ENCODE results near the gene CADM2.

CADM2 gene

GRCh38 chr3:84998545-84998944 lies 39.8 kb downstream of the CADM2 start:
- no peak overlapping the region for H3K4me3 ChIP-seq (ENCODE audit: low read length)
- no peak for DNase-seq (ENCODE audit: low read depth)
- no peak for TF ChIP-seq CTCF (conservative IDR thresholded peaks at IDR 0.05; ENCODE audit: low read depth, low read length)

- DNase-seq (ENCODE audit: low read depth) = no peak
- no peak for TF ChIP-seq CTCF (conservative IDR thresholded peaks at IDR 0.05; ENCODE audit: low read depth, low read length)
- no peak overlapping the region for H3K4me3 ChIP-seq (ENCODE audit: low read length)
Measured at GRCh38 chr3:85003479-85003878, 44.7 kb downstream of the CADM2 start.

GRCh38 chr3:85004147-85004546 lies 45.4 kb downstream of the CADM2 start:
- no peak for DNase-seq (ENCODE audit: low read depth)
- no peak overlapping the region for H3K4me3 ChIP-seq (ENCODE audit: low read length)
- no peak for TF ChIP-seq CTCF (conservative IDR thresholded peaks at IDR 0.05; ENCODE audit: low read depth, low read length)

- no peak overlapping the region for H3K4me3 ChIP-seq (ENCODE audit: low read length)
- TF ChIP-seq CTCF (conservative IDR thresholded peaks at IDR 0.05; ENCODE audit: low read depth, low read length) = no peak
- DNase-seq (ENCODE audit: low read depth) = no peak
Measured at GRCh38 chr3:85005946-85006345, 47.2 kb downstream of the CADM2 start.

GRCh38 chr3:85007195-85008094 lies 48.7 kb downstream of the CADM2 start:
- H3K4me3 ChIP-seq (ENCODE audit: low read length) = no peak overlapping the region
- TF ChIP-seq CTCF (conservative IDR thresholded peaks at IDR 0.05; ENCODE audit: low read depth, low read length) = no peak
- no peak for DNase-seq (ENCODE audit: low read depth)

- no peak for DNase-seq (ENCODE audit: low read depth)
- TF ChIP-seq CTCF (conservative IDR thresholded peaks at IDR 0.05; ENCODE audit: low read depth, low read length) = no peak
- H3K4me3 ChIP-seq (ENCODE audit: low read length) = no peak overlapping the region
Measured at GRCh38 chr3:85020828-85021227, 62.0 kb downstream of the CADM2 start.

- H3K4me3 ChIP-seq (ENCODE audit: low read length) = no peak overlapping the region
- no peak for DNase-seq (ENCODE audit: low read depth)
- TF ChIP-seq CTCF (conservative IDR thresholded peaks at IDR 0.05; ENCODE audit: low read depth, low read length) = no peak
Measured at GRCh38 chr3:85030052-85030451, 71.3 kb downstream of the CADM2 start.
